Stimulated activated naive B cell treated with anti-CD40 and anti-IgM and Interleukin-4, amounts not matched to agents 10 μg/mL and 1 μg/mL and 100 μg/mL, for 72 hours (primary cell): ENCODE results near the gene FBXO10.
"Not testable (repeated sequence)": the region's sequence is repeated elsewhere in the genome, so short reads cannot be mapped to it uniquely, and the experiment has no call there.

ENCODE experiments used
- ATAC-seq, 2 donors: fragments of 150-1000 bp; cut with Tn5 transposase; replicated peaks; 2 replicates each; pipeline ENCODE4 v1.10.0; 2021; ENCODE audit warnings: moderate library complexity in 1 of 2
- DNase-seq: peaks from one replicate; pipeline ENCODE4 v3.0.0; 2021
- H3K27ac Mint-ChIP-seq: one replicate; pipeline ENCODE4 v1.8.0; 2022; ENCODE audit warnings: mild to moderate bottlenecking, mixed read lengths
- H3K27me3 Mint-ChIP-seq, 2 donors: one replicate each; pipeline ENCODE4 v1.8.0; 2022; ENCODE audit warnings: mixed read lengths in 2 of 2
- H3K36me3 Mint-ChIP-seq, 2 donors: one replicate each; pipeline ENCODE4 v1.8.0; 2022; ENCODE audit warnings: mixed read lengths in 2 of 2, mild to moderate bottlenecking in 1 of 2
- H3K4me1 Mint-ChIP-seq, 2 donors: one replicate each; pipeline ENCODE4 v1.8.0; 2022; ENCODE audit warnings: mixed read lengths in 2 of 2, mild to moderate bottlenecking in 1 of 2
- H3K4me3 Mint-ChIP-seq, 2 donors: one replicate each; pipeline ENCODE4 v1.8.0; 2022; ENCODE audit warnings: mild to moderate bottlenecking in 2 of 2, mixed read lengths in 2 of 2, moderate library complexity in 1 of 2
- H3K9me3 Mint-ChIP-seq, 2 donors: one replicate each; pipeline ENCODE4 v1.8.0; 2022; ENCODE audit warnings: mixed read lengths in 2 of 2, mild to moderate bottlenecking in 1 of 2

The FBXO10 gene

GRCh38 chr9:37485389-37486255 is 90.6 kb downstream of the FBXO10 start, which contains the start of gene POLR1E:
Gene POLR1E (plus strand): TSS chr9:37485948. CDS start chr9:37486048, 100 bp downstream.
- peak within 1 kb of the TSS; percentile 93 to 97 for H3K4me3 Mint-ChIP-seq
- H3K27ac Mint-ChIP-seq = peak within 1 kb of the TSS; percentile 97
- H3K36me3 Mint-ChIP-seq = peaks cover 20 to 21% of the 10 kb centered on the region in 2 donors
- no peaks in the 10 kb centered on the region for H3K9me3 Mint-ChIP-seq
- H3K27me3 Mint-ChIP-seq = peaks cover 8 to 9% of the 10 kb centered on the region in 2 donors
- DNase-seq = peak; percentile 94
- ATAC-seq = peak; percentile 96 to 98
- H3K4me1 Mint-ChIP-seq = peaks cover 20 to 40% of the 10 kb centered on the region in 2 donors

DNA sequence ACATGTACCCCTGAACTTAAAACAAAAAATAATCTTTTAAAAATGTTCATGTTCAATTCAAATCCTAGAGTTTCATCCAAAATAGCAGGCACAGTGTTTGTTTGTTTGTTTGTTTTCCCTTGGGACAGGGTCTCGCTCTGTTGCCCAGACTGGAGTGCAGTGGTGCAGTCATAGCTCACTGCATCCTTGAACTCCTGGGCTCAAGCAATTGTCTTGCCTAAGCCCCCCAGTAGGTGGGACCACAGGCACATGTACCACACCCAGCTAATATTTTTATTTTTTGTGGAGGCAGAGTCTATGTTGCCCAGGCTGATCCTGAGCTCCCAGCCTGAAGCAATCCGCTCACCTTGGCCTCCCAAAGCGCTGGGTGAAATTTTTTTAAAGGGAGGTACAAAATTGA is 95.4 kb downstream of the FBXO10 start:
- Mint-ChIP-seq H3K4me3 (no peak overlapping the region), H3K9me3 (no peaks in the 10 kb centered on the region), H3K36me3 (no peaks in the 10 kb centered on the region), H3K27me3 (peaks cover 11 to 14% of the 10 kb centered on the region in 2 donors), H3K27ac (no peak overlapping the region), H3K4me1 (peaks cover 14 to 25% of the 10 kb centered on the region in 2 donors)
- DNase-seq (no peak), ATAC-seq (no peak)

GRCh38 chr9:37477987-37478619 is 98.1 kb downstream of the FBXO10 start:
- not testable (repeated sequence) for ATAC-seq, H3K27ac Mint-ChIP-seq, H3K9me3 Mint-ChIP-seq, DNase-seq, H3K4me3 Mint-ChIP-seq, H3K36me3 Mint-ChIP-seq
- Mint-ChIP-seq H3K4me1 (peaks cover 10 to 14% of the 10 kb centered on the region in 2 donors), H3K27me3 (peaks cover 11 to 14% of the 10 kb centered on the region in 2 donors)

- H3K27ac Mint-ChIP-seq, H3K4me3 Mint-ChIP-seq, H3K9me3 Mint-ChIP-seq, ATAC-seq, DNase-seq, H3K36me3 Mint-ChIP-seq: not testable (repeated sequence)
- Mint-ChIP-seq H3K27me3 (peaks cover 11 to 14% of the 10 kb centered on the region in 2 donors), H3K4me1 (peaks cover 10 to 15% of the 10 kb centered on the region in 2 donors)
Observed at GRCh38 chr9:37477443-37477842, 98.7 kb downstream of the FBXO10 start.

DNA sequence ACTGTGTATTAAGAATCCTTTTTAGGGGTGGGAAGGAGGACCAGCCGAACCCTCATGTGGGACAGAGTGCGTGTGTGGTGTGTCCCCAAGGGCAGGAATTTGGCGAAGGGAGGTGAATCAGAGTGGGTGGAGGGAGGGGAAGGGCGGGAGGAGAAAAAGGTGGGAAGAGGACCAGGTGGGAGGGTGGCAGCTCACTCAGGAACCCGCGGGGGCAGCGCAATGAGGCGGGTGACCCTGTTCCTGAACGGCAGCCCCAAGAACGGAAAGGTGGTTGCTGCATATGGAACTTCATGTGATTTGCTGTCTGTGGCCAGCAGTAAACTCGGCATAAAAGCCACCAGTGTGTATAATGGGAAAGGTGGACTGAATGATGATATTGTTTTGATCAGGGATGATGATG is 99.2 kb downstream of the FBXO10 start:
- ATAC-seq = no peak
- H3K4me3 Mint-ChIP-seq = no peak overlapping the region
- peaks cover 4 to 5% of the 10 kb centered on the region in 2 donors for H3K9me3 Mint-ChIP-seq
- H3K4me1 Mint-ChIP-seq = peaks cover 15 to 20% of the 10 kb centered on the region in 2 donors
- H3K27me3 Mint-ChIP-seq = peaks cover 10 to 13% of the 10 kb centered on the region in 2 donors
- peak overlapping the region; percentile 56 for H3K27ac Mint-ChIP-seq
- no peak for DNase-seq
- H3K36me3 Mint-ChIP-seq = no peaks in the 10 kb centered on the region

- H3K27ac Mint-ChIP-seq = no peak overlapping the region
- no peak overlapping the region for H3K4me3 Mint-ChIP-seq
- no peak for DNase-seq
- H3K4me1 Mint-ChIP-seq = peaks cover 12 to 28% of the 10 kb centered on the region in 2 donors
- H3K9me3 Mint-ChIP-seq = peaks cover 4 to 5% of the 10 kb centered on the region in 2 donors
- peaks cover 4 to 5% of the 10 kb centered on the region in 2 donors for H3K27me3 Mint-ChIP-seq
- ATAC-seq = no peak
- H3K36me3 Mint-ChIP-seq = no peaks in the 10 kb centered on the region
Observed at GRCh38 chr9:37474438-37474837, 101.7 kb downstream of the FBXO10 start.

- H3K27me3 Mint-ChIP-seq = not testable (repeated sequence)
Observed at GRCh38 chr9:37473982-37474381, 102.2 kb downstream of the FBXO10 start.

GRCh38 chr9:37471942-37472684 is 104.1 kb downstream of the FBXO10 start:
- H3K27me3 Mint-ChIP-seq = peaks cover 4 to 5% of the 10 kb centered on the region in 2 donors
- H3K27ac Mint-ChIP-seq = peak overlapping the region; percentile 86
- no peak for ATAC-seq
- H3K36me3 Mint-ChIP-seq = no peaks in the 10 kb centered on the region
- H3K4me1 Mint-ChIP-seq = peaks cover 5 to 20% of the 10 kb centered on the region in 2 donors
- no peak for DNase-seq
- peak overlapping the region; percentile 77 to 78 for H3K4me3 Mint-ChIP-seq
- H3K9me3 Mint-ChIP-seq = peaks cover 4 to 5% of the 10 kb centered on the region in 2 donors

More at GRCh38 chr9:37473982-37474381, 102.2 kb downstream of the FBXO10 start:
- H3K36me3 Mint-ChIP-seq, H3K27ac Mint-ChIP-seq, ATAC-seq, DNase-seq, H3K4me3 Mint-ChIP-seq, H3K9me3 Mint-ChIP-seq: not testable (repeated sequence)
- H3K4me1 Mint-ChIP-seq = peaks cover 12 to 28% of the 10 kb centered on the region in 2 donors

GRCh38 chr9:37468620-37469019 is 107.6 kb downstream of the FBXO10 start:
- Mint-ChIP-seq H3K36me3 (peaks cover 2 to 5% of the 10 kb centered on the region in 2 donors), H3K27ac (no peak overlapping the region), H3K27me3 (no peaks in the 10 kb centered on the region), H3K9me3 (no peaks in the 10 kb centered on the region), H3K4me1 (peaks cover 16 to 33% of the 10 kb centered on the region in 2 donors), H3K4me3 (no peak overlapping the region)
- ATAC-seq (no peak), DNase-seq (no peak)

- Mint-ChIP-seq H3K4me1 (peaks cover 24 to 44% of the 10 kb centered on the region in 2 donors), H3K36me3 (peaks cover 9 to 13% of the 10 kb centered on the region in 2 donors)
- H3K27me3 Mint-ChIP-seq, ATAC-seq, DNase-seq, H3K4me3 Mint-ChIP-seq, H3K27ac Mint-ChIP-seq, H3K9me3 Mint-ChIP-seq: not testable (repeated sequence)
Observed at GRCh38 chr9:37467530-37467929, 108.7 kb downstream of the FBXO10 start.

DNA sequence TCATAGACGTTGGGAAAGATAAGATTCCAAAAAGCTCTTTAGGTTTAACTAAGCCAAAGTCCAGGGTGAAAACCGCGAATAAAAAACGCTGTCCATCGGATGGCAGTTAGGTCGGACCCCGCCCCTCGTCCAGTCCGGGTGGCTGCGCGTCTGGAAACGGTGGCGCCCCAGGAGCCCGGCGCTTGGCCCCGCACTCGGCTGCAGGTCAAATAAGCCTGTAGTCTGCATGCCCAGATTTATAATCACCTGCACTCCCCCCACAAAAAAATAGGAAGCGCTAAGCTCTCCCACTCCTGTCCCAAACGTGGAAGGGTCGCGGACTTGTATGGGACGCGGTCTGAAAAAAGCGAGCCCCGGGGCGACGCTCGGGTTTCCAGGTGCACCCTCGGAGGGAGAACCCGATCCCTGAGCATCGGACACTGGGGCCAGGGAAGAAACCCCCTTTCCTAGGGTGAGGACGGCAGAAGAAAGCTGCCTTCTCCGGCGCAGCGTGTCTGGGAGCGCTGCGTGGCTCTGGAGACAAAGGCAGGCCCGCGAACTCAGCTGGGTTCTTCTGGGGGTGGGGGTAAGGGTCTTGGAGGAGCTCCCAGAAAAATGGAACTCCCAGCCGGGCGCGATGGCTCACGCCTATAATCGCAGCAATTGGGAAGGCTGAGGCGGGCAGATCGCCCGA is 110.0 kb downstream of the FBXO10 start:
- ATAC-seq (peak; percentile 10), DNase-seq (peak; percentile 13)
- peaks cover 23 to 39% of the 10 kb centered on the region in 2 donors for H3K4me1 Mint-ChIP-seq
- H3K9me3 Mint-ChIP-seq = no peaks in the 10 kb centered on the region
- peaks cover 11 to 17% of the 10 kb centered on the region in 2 donors for H3K36me3 Mint-ChIP-seq
- peak overlapping the region; percentile 92 to 98 for H3K4me3 Mint-ChIP-seq
- H3K27me3 Mint-ChIP-seq = no peaks in the 10 kb centered on the region
- peak overlapping the region; percentile 99 for H3K27ac Mint-ChIP-seq

DNA sequence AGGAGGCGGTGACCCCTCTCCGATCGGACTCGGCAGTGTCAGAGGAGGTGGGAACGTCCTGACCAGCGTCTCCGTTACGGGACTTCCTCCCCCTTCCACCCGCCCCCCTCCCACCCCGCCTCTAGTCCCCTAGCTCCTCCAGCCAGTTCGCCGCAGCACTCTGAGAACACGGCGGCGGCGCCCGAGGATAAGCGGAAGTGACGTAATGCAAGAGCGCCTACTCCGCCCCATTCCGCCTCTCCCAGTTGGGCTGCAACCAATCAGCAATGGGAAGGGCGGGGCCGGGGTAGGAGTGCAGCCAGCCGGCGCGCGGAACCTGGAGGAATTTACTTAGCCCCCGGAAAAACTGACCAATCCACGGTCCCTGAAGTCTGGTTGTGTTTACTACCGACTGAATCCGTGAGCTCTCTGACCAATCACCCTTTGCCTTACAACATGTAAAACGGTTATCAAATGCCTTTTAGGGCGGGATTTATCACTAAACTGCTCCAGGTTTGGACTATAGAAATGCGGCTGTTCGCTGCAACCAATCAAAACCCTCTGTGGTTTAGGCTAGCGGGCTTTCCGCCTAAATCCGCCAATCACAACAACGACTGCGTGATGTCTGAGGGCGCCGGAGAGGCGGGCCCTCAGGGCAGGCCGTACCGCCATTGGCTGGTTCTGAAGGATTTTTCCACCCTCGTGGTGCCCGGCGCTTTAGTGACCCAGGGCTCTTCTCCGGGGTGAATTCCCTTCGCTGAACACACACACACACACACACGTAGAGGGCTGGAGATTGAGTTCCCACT is 110.7 kb downstream of the FBXO10 start, which contains the start of gene ZBTB5:
Gene ZBTB5 (minus strand): TSS at position 202 of the 788 bp plus-strand sequence. CDS start 22,899 bp downstream, outside the sequence.
- Mint-ChIP-seq H3K27me3 (no peaks in the 10 kb centered on the region), H3K4me1 (peaks cover 23 to 41% of the 10 kb centered on the region in 2 donors), H3K36me3 (peaks cover 11 to 19% of the 10 kb centered on the region in 2 donors), H3K4me3 (peak within 1 kb of the TSS; percentile 92 to 98), H3K27ac (peak within 1 kb of the TSS; percentile 99), H3K9me3 (no peaks in the 10 kb centered on the region)
- ATAC-seq = peak; percentile 78 to 81
- DNase-seq = peak; percentile 99
